ENCODE results near the gene WSB1.

DNA sequence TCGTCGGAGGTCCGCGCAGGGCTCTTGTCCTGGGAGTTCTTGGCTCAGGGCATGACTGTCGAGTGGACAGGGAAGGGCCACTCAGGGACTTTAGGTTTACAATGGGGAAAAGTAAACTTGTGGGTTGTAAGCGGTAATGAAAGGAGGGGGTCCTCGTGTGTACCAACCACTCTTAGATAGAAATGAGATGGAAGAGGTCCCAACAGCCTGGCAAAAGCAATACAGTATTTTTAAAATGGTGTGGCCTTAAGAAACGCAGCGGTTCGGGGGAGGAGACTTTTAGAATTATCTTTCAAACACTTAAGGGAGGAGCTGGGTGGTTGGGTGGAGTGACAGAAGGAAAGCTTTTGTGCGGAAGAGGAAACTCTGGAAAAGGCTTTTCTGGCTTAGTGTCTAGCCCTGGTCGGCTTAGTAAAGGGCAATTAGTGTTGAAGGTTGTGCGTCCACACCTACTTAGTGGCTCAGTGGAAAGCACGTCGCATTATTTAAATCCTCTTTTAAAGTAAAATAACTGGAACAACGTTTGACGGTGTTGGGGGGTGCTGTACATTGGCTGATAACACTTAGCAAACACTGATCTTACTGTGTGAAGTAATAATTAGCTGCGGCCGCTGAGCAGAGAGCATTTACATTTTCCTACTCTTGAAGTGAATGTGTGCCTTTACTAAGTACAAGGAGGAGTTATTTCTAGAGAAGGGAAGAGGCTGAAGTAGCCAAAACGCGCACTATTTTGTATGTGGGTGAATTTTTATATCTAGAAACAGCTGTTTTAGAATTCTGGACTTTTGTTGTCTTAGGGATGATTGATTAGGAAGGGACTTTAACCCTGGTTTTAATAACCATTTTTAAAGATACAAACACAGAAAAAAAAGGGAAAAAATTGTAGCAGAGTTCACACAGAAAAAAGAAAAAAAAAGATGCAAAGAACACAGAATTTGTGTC lies 1.0 kb downstream of the WSB1 start:
- TF ChIP-seq, protein P1, sequence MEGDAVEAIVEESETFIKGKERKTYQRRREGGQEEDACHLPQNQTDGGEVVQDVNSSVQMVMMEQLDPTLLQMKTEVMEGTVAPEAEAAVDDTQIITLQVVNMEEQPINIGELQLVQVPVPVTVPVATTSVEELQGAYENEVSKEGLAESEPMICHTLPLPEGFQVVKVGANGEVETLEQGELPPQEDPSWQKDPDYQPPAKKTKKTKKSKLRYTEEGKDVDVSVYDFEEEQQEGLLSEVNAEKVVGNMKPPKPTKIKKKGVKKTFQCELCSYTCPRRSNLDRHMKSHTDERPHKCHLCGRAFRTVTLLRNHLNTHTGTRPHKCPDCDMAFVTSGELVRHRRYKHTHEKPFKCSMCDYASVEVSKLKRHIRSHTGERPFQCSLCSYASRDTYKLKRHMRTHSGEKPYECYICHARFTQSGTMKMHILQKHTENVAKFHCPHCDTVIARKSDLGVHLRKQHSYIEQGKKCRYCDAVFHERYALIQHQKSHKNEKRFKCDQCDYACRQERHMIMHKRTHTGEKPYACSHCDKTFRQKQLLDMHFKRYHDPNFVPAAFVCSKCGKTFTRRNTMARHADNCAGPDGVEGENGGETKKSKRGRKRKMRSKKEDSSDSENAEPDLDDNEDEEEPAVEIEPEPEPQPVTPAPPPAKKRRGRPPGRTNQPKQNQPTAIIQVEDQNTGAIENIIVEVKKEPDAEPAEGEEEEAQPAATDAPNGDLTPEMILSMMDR (IDR thresholded peaks at IDR 0.05; ENCODE audit: insufficient read depth, low read length), result no peak
- TF ChIP-seq, protein P2, sequence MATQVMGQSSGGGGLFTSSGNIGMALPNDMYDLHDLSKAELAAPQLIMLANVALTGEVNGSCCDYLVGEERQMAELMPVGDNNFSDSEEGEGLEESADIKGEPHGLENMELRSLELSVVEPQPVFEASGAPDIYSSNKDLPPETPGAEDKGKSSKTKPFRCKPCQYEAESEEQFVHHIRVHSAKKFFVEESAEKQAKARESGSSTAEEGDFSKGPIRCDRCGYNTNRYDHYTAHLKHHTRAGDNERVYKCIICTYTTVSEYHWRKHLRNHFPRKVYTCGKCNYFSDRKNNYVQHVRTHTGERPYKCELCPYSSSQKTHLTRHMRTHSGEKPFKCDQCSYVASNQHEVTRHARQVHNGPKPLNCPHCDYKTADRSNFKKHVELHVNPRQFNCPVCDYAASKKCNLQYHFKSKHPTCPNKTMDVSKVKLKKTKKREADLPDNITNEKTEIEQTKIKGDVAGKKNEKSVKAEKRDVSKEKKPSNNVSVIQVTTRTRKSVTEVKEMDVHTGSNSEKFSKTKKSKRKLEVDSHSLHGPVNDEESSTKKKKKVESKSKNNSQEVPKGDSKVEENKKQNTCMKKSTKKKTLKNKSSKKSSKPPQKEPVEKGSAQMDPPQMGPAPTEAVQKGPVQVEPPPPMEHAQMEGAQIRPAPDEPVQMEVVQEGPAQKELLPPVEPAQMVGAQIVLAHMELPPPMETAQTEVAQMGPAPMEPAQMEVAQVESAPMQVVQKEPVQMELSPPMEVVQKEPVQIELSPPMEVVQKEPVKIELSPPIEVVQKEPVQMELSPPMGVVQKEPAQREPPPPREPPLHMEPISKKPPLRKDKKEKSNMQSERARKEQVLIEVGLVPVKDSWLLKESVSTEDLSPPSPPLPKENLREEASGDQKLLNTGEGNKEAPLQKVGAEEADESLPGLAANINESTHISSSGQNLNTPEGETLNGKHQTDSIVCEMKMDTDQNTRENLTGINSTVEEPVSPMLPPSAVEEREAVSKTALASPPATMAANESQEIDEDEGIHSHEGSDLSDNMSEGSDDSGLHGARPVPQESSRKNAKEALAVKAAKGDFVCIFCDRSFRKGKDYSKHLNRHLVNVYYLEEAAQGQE (IDR thresholded peaks at IDR 0.05; ENCODE audit: insufficient replicate concordance, low read depth), result peak; percentile 21
- TF ChIP-seq POLR2AphosphoS5 (IDR thresholded peaks at IDR 0.05; ENCODE audit: low read depth) (no peak), GABPA (IDR thresholded peaks at IDR 0.05; ENCODE audit: low read depth) (no peak; the same call in 1 of the 2 replicates)
